Ovary (tissue), 9 donors: ENCODE measurements around the gene IGSF5. TPM values are rescaled to one million over a fixed set of nuclear protein-coding genes. Genes with fewer than 3 reads are reported as not detected.

Source experiments
- DNase-seq, 5 donors: peaks; one replicate each; pipeline ENCODE4 v3.0.0-alpha.2; 2019 to 2020
- H3K27ac ChIP-seq, 2 donors: fragments of 200-600 bp; one replicate each; pipeline versions ENCODE4 v1.5.1 to v1.8.0; 2019 to 2022
- H3K27me3 ChIP-seq: fragments of 200-600 bp; one replicate; pipeline ENCODE4 v1.8.0; 2022
- H3K36me3 ChIP-seq: fragments of 200-600 bp; sonication (generic); one replicate; pipeline ENCODE4 v1.5.1; 2019
- H3K4me1 ChIP-seq: one replicate; pipeline ENCODE4 v1.8.1; 2013; ENCODE audit warnings: mild to moderate bottlenecking, moderate library complexity; ENCODE audit not compliant: insufficient read depth
- H3K4me3 ChIP-seq: fragments of 200-600 bp; sonication (generic); one replicate; pipeline ENCODE4 v1.5.1; 2017
- H3K9me3 ChIP-seq, 2 donors: fragments of 200-600 bp in 1 of 2; sonication (generic) in 1 of 2; one replicate each; pipeline versions ENCODE4 v1.5.1 to v1.8.1; 2013 to 2019; ENCODE audit warnings: mild to moderate bottlenecking in 1 of 2, moderate library complexity in 1 of 2
- EP300 ChIP-seq: sonication (generic); formaldehyde crosslinking; IDR thresholded peaks from one replicate; pipeline ENCODE4 v1.6.1; 2017; ENCODE audit warnings: antibody characterized with exemption
- POLR2A ChIP-seq: fragments of 450-650 bp; IDR thresholded peaks from one replicate; pipeline ENCODE4 v1.6.1; 2017; ENCODE audit warnings: antibody characterized with exemption, mild to moderate bottlenecking, moderate library complexity
- WGBS, 3 donors: extraction: QIAGEN DNeasy Blood & Tissue Kit in 1 of 3; methylation state at CpG; one replicate each; pipeline versions ENCODE4 v1.1.5 to v1.1.7; 2013 to 2017; 5-methylcytosine and 5-hydroxymethylcytosine counted together
- intact Hi-C, 4 donors: fragments of 100-400 bp; cut with DNase I; formaldehyde crosslinking; loops; one replicate each; pipeline versions ENCODE4 v1.11.0 to v1.15.1; 2022 to 2023
- polyA plus RNA-seq, 2 donors: library from polyadenylated mRNA; stranded (reverse); fragments of 200-250 nt in 1 of 2; fragments of 350-450 nt in 1 of 2; fragmentation: Illumina TruSeq in 1 of 2; extraction: RNeasy Lipid Tissue Mini Kit (QIAGEN cat#74804) in 1 of 2; gene quantifications; one replicate each; pipeline ENCODE4 v1.2.3, GENCODE V29; 2013 to 2014
- total RNA-seq, 7 donors: library from RNA; depleted of rRNA in 2 of 7; stranded (reverse); fragments of >200 nt in 2 of 7; fragmentation: NEBNext Ultra II Directional in 3 of 7; extraction: Animal tissue kit (Norgen Biotek cat#: 25700) in 3 of 7; gene quantifications; one replicate each; pipeline versions ENCODE4 v1.1.0 to v1.2.4, GENCODE V29; 2016 to 2023
- TF ChIP-seq, protein P1 (sequence below), 3 donors: fragments of 450-650 bp in 2 of 3; fragments of 200-600 bp in 1 of 3; IDR thresholded peaks; one replicate each; pipeline versions ENCODE4 v1.5.1 to v1.8.0; 2016 to 2022; ENCODE audit warnings: antibody characterized with exemption in 3 of 3, mild to moderate bottlenecking in 1 of 3
- donor health status: DM: no; HTN: no; CAD: no; lungs with moderate emphysema.
- donor health status: DM: no; HTN: no; CAD: no.
- donor health status: Bipolar disorder and iron deficiency.
- donor health status: DM: yes; HTN: yes; CAD: no.
- donor health status: DM: no; HTN: no; CAD: no.
- donor health status: DM: yes; HTN: yes; CAD: no.

Gene IGSF5
- total and polyA plus RNA-seq, 9 donors: 0.16 to 0.72 (median 0.45) TPM; not detected in 2

DNA sequence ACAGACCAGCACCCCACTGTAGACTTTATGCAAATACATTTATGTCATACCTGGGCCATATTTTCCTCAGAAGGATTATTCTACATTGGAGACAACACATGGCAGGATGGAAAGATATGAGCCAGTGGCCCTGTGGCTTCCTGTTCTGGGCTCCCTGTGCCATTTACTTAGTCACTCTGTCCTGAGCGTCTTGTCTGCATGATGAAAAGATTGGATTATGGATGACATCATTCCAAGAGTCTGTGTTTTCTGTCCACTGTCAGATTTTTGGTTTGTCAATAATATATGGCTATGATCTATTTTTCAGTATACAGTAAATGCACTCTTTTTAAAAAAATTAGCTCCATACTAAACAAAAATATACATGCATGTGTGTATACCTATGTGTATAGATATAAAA lies 30.8 kb downstream of the IGSF5 start:
- 90 to 95% (median 94%) methylated on average over 1 of the region's 1 CpG for WGBS, 3 donors
- no peaks in the 10 kb centered on the region for H3K9me3 ChIP-seq
- H3K27me3 ChIP-seq: no peaks in the 10 kb centered on the region
- no peak overlapping the region for H3K27ac ChIP-seq
- no peaks in the 10 kb centered on the region for H3K4me1 ChIP-seq
- DNase-seq: no peak
- no peaks in the 10 kb centered on the region for H3K36me3 ChIP-seq
- intact Hi-C loops: no loop called here
- TF ChIP-seq POLR2A (no peak), EP300 (no peak)
- TF ChIP-seq, protein P1, sequence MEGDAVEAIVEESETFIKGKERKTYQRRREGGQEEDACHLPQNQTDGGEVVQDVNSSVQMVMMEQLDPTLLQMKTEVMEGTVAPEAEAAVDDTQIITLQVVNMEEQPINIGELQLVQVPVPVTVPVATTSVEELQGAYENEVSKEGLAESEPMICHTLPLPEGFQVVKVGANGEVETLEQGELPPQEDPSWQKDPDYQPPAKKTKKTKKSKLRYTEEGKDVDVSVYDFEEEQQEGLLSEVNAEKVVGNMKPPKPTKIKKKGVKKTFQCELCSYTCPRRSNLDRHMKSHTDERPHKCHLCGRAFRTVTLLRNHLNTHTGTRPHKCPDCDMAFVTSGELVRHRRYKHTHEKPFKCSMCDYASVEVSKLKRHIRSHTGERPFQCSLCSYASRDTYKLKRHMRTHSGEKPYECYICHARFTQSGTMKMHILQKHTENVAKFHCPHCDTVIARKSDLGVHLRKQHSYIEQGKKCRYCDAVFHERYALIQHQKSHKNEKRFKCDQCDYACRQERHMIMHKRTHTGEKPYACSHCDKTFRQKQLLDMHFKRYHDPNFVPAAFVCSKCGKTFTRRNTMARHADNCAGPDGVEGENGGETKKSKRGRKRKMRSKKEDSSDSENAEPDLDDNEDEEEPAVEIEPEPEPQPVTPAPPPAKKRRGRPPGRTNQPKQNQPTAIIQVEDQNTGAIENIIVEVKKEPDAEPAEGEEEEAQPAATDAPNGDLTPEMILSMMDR (IDR thresholded peaks at IDR 0.05): no peak
- H3K4me3 ChIP-seq: no peak overlapping the region

DNA sequence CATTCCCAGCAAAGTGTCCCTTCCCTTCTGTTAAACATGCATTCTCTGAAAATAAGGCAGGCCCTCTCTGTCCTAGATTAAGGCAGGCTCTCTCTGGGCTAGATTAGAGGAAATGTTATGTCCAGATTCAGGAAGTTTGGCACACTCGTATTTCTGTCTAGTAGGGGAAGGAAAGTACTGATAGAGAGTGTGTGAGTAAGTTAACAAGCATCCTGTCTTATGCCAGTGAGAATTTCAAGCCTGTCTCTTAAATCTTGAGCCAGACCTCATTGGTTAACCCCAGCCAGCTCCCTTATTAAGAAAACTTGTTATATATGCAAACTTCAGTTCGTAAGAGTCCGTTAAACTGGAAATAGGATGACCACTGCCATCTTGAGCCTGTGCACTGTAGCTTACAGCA lies 31.6 kb downstream of the IGSF5 start:
- Histone ChIP-seq H3K27me3 (no peaks in the 10 kb centered on the region), H3K9me3 (no peaks in the 10 kb centered on the region), H3K4me1 (no peaks in the 10 kb centered on the region), H3K36me3 (no peaks in the 10 kb centered on the region), H3K27ac (no peak overlapping the region), H3K4me3 (no peak overlapping the region)
- intact Hi-C loops: no loop called here
- DNase-seq: no peak
- 5 to 9% (median 6%) methylated on average over 3 of the region's 3 CpGs for WGBS, 3 donors
- TF ChIP-seq EP300 (no peak), POLR2A (no peak)
- TF ChIP-seq, protein P1 (IDR thresholded peaks at IDR 0.05): no peak

DNA sequence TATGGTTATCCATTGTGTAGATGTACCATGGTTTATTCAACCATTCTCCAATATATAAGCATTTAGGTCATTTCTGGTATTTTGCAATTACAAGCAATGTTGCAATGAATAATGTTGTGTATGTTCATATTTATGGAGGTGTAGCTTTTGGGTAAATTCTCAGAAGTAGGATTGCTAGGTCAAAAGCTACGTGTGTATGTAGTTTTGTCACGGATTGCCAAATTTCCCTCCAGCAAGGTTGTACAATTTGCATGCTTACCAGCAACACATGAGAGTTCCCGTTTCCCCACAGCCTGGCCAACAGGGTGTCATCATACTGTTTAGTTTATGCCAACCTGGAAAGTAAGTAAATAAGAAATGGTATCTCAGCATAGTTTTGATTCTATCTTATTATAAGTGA lies 36.3 kb downstream of the IGSF5 start:
- no peak for DNase-seq
- 87 to 92% (median 91%) methylated on average over 3 of the region's 3 CpGs for WGBS, 3 donors
- Histone ChIP-seq H3K36me3 (no peaks in the 10 kb centered on the region), H3K4me3 (no peak overlapping the region), H3K4me1 (no peaks in the 10 kb centered on the region), H3K27ac (no peak overlapping the region), H3K27me3 (no peaks in the 10 kb centered on the region), H3K9me3 (no peaks in the 10 kb centered on the region)
- intact Hi-C loops: no loop called here
- no peak for TF ChIP-seq EP300
- TF ChIP-seq POLR2A: no peak
- TF ChIP-seq, protein P1 (IDR thresholded peaks at IDR 0.05): no peak

DNA sequence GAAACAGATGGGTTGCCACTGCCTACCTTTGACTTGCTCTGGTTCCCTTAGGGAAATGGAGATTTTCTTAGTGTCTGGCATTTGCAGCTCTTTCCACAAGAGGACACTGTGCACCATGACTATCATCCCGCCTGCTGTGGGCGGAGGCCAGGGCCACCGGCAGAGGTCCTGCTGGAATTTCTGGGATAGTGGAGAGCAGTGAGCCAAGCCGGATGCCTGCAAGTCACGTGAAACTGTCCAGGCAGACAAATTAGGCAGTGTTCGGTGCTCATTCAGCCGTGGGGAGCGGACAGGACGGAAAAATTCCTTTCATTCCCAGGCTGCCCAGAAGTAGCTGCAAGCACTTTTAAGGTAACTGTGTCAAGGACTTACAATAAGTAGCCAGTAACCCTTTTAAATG lies 43.4 kb downstream of the IGSF5 start:
- no peaks in the 10 kb centered on the region for H3K27me3 ChIP-seq
- H3K4me1 ChIP-seq: no peaks in the 10 kb centered on the region
- H3K36me3 ChIP-seq: no peaks in the 10 kb centered on the region
- intact Hi-C loops: no loop called here
- TF ChIP-seq EP300: no peak
- TF ChIP-seq, protein P1 (IDR thresholded peaks at IDR 0.05): peak in 2 of 3 donors; percentile 26 to 70
- DNase-seq: peak; percentile 46 to 78 (median 62)
- H3K9me3 ChIP-seq: no peaks in the 10 kb centered on the region
- WGBS, 3 donors: 2 to 8% (median 2%) methylated on average over 9 of the region's 9 CpGs
- H3K27ac ChIP-seq: no peak overlapping the region
- no peak overlapping the region for H3K4me3 ChIP-seq

DNA sequence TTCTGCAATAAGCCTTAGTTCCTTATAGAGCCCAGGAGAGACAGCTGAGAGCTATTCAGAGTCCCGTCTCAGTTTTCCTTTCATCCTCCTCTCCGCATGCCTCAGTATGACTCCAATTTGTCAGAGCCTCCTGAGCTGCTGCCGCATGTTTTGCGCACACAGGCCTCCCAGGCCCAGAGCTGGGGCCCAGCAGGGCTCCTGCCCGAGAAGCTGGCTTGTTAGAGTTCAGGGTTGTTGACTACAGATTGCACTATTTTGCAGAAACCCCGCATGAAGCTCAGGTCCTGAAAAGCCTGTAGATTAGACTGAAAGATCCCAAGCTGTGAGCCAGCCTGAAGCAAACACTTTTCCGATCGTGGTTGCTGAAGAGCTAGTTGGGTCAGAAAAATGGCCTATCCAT lies 51.5 kb downstream of the IGSF5 start:
- H3K4me3 ChIP-seq: no peak overlapping the region
- 94 to 97% (median 96%) methylated on average over 8 of the region's 8 CpGs for WGBS, 3 donors
- no peak for DNase-seq
- TF ChIP-seq, protein P1 (IDR thresholded peaks at IDR 0.05): no peak
- TF ChIP-seq POLR2A (no peak), EP300 (no peak)
- no peak overlapping the region for H3K27ac ChIP-seq
- no peaks in the 10 kb centered on the region for H3K36me3 ChIP-seq
- no peaks in the 10 kb centered on the region for H3K27me3 ChIP-seq
- intact Hi-C loops: no loop called here
- no peaks in the 10 kb centered on the region for H3K9me3 ChIP-seq
- no peaks in the 10 kb centered on the region for H3K4me1 ChIP-seq
